HepG2 (cell line): ENCODE measurements around the gene TLCD3B. TPM values are rescaled to one million over a fixed set of nuclear protein-coding genes. Genes with fewer than 3 reads are reported as not detected.

Source experiments
- ATRX ChIP-seq: sonication (generic); formaldehyde crosslinking; IDR thresholded peaks from 2 replicates; pipeline ENCODE4 v1.4.0; 2020; ENCODE audit warnings: missing genetic modification reagents, borderline replicate concordance
- BRCA1 ChIP-seq: sonication (generic); formaldehyde crosslinking; IDR thresholded peaks from 2 replicates; pipeline ENCODE4 v1.4.0; 2020; ENCODE audit warnings: missing genetic modification reagents
- FOXA1 ChIP-seq, 2 experiments: fragments of 450-650 bp in 1 of 2; sonication (generic) in 1 of 2; formaldehyde crosslinking in 1 of 2; IDR thresholded peaks; 2 replicates each; pipeline versions ENCODE4 v1.4.0 to v1.6.1; 2016 to 2020; ENCODE audit warnings: missing genetic modification reagents in 1 of 2
- FOXK1 ChIP-seq: sonication (generic); formaldehyde crosslinking; IDR thresholded peaks from 2 replicates; pipeline ENCODE4 v1.4.0; 2020; ENCODE audit warnings: low read depth, missing genetic modification reagents, borderline replicate concordance
- JARID2 ChIP-seq: sonication (generic); formaldehyde crosslinking; IDR thresholded peaks from 2 replicates; pipeline ENCODE4 v1.8.1; 2023; ENCODE audit warnings: missing genetic modification reagents, inconsistent platforms; ENCODE audit not compliant: insufficient replicate concordance
- KDM3A ChIP-seq: IDR thresholded peaks from 2 replicates; pipeline ENCODE4 v1.6.1; 2018; ENCODE audit warnings: low read depth, missing compliant biosample characterization
- PRPF4 ChIP-seq: fragments of 200-400 bp; formaldehyde crosslinking; IDR thresholded peaks from 2 replicates; pipeline ENCODE4 v1.6.1; 2016; ENCODE audit warnings: low read length, low read depth; ENCODE audit not compliant: poor library complexity, severe bottlenecking
- PTBP1 ChIP-seq: fragments of 200-400 bp; formaldehyde crosslinking; IDR thresholded peaks from 2 replicates; pipeline ENCODE4 v1.6.1; 2018; ENCODE audit warnings: low read length, low read depth; ENCODE audit not compliant: poor library complexity, severe bottlenecking
- RNF2 ChIP-seq: fragments of 450-650 bp; conservative IDR thresholded peaks from 2 replicates; pipeline ENCODE4 v1.6.1; 2016; ENCODE audit warnings: low read depth
- SP1 ChIP-seq, 2 experiments: fragments of 450-650 bp in 1 of 2; sonication (generic) in 1 of 2; formaldehyde crosslinking in 1 of 2; IDR thresholded peaks; 2 replicates each; pipeline versions ENCODE4 v1.4.0 to v1.6.1; 2016 to 2020; ENCODE audit warnings: missing genetic modification reagents in 1 of 2
- ZNF33B ChIP-seq: sonication (generic); formaldehyde crosslinking; IDR thresholded peaks from 2 replicates; pipeline ENCODE4 v1.5.1; 2020; ENCODE audit warnings: mild to moderate bottlenecking, missing genetic modification reagents
- ZNF563 ChIP-seq: sonication (generic); formaldehyde crosslinking; IDR thresholded peaks from 2 replicates; pipeline ENCODE4 v1.8.0; 2022; ENCODE audit warnings: mild to moderate bottlenecking, moderate library complexity, missing genetic modification reagents
- ZNF816 ChIP-seq: sonication (generic); formaldehyde crosslinking; IDR thresholded peaks from 2 replicates; pipeline ENCODE4 v1.8.0; 2022; ENCODE audit warnings: missing genetic modification reagents, mild to moderate bottlenecking, borderline replicate concordance
- polyA plus RNA-seq, 8 experiments: library from polyadenylated mRNA; depleted of rRNA in 3 of 8; stranded (reverse) in 7 of 8; unstranded in 1 of 8; fragments of >200 nt; fragmentation: Illumina TruSeq in 4 of 8; extraction: Trizol in 4 of 8; gene quantifications; 2 replicates each; pipeline versions ENCODE4 v1.2.1 to v1.2.3, GENCODE V29; 2011 to 2016; ENCODE audit warnings: low read depth in 4 of 8, missing spikeins in 1 of 8, mixed read lengths in 1 of 8; ENCODE audit not compliant: insufficient read depth in 1 of 8
- total RNA-seq, 5 experiments: library from RNA; depleted of rRNA; stranded (reverse); fragments of >200 nt; fragmentation: Illumina TruSeq; extraction: Trizol; gene quantifications; 2 replicates each; pipeline ENCODE4 v1.2.3, GENCODE V29; 2016; ENCODE audit warnings: low read depth in 1 of 5
- TF ChIP-seq, protein P1 (sequence below): IDR thresholded peaks from 2 replicates; pipeline ENCODE4 v1.6.1; 2012; ENCODE audit warnings: low read depth, low read length, improper control_type of control experiment
- TF ChIP-seq, protein P2 (sequence below): sonication (generic); formaldehyde crosslinking; IDR thresholded peaks from 2 replicates; pipeline ENCODE4 v1.4.0; 2020; ENCODE audit warnings: mild to moderate bottlenecking, missing genetic modification reagents
- TF ChIP-seq, protein P3 (sequence below): sonication (generic); formaldehyde crosslinking; IDR thresholded peaks from 2 replicates; pipeline ENCODE4 v1.4.0; 2020; ENCODE audit warnings: missing genetic modification reagents, borderline replicate concordance
- TF ChIP-seq, protein P4 (sequence below): sonication (generic); formaldehyde crosslinking; conservative IDR thresholded peaks from 2 replicates; pipeline ENCODE4 v1.8.0; 2022; ENCODE audit warnings: low read depth, missing genetic modification reagents

Gene TLCD3B
- total and polyA plus RNA-seq, 2 of the 13 experiments (the other 11 are each of a cell fraction or from before 2014, with no cell fraction given): not detected

DNA sequence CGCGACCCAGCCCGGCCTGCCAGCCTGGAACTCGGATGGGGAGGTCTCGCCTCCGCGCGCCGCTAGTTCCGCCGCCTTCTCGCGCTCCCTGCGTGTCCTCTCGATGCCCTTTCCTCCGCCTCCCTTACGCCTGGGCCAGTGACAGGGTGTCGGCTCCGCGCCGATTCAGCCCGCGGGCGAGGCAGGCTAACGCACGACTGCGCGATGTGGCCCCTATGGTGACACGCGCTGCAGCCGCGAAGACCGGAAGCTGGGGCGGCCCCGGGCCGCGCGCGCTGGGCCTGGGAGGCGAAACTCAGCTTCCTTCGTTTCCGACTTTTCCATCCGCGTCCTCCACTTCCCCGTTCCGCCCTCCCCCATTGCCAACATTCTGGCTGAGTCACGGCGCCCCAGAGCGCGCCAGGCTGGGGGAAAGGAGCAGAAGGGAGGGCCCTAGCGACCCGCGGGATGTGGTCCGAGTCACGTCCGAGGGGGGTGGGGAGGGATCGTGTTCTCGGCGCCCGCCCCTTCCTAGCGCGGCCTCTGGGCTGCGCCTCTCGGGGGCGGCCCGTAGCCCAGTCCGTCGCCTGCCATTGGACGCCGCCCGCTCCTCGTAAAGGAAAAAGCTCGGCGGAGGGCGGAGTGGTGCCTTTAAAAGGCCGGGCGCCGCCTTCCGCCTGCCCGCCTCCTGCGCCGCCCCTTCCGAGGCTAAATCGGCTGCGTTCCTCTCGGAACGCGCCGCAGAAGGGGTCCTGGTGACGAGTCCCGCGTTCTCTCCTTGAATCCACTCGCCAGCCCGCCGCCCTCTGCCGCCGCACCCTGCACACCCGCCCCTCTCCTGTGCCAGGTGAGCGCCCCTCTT is 34.3 kb upstream of the TLCD3B start, which contains the start of gene ALDOA (continued):
- TF ChIP-seq, protein P1, sequence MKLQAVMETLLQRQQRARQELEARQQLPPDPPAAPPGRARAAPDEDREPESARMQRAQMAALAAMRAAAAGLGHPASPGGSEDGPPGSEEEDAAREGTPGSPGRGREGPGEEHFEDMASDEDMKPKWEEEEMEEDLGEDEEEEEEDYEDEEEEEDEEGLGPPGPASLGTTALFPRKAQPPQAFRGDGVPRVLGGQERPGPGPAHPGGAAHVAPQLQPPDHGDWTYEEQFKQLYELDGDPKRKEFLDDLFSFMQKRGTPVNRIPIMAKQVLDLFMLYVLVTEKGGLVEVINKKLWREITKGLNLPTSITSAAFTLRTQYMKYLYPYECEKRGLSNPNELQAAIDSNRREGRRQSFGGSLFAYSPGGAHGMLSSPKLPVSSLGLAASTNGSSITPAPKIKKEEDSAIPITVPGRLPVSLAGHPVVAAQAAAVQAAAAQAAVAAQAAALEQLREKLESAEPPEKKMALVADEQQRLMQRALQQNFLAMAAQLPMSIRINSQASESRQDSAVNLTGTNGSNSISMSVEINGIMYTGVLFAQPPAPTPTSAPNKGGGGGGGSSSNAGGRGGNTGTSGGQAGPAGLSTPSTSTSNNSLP: no peak; the same call in 1 of the 2 replicates
- TF ChIP-seq, protein P2, sequence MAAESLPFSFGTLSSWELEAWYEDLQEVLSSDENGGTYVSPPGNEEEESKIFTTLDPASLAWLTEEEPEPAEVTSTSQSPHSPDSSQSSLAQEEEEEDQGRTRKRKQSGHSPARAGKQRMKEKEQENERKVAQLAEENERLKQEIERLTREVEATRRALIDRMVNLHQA (CRISPR knock-in tag): no peak
- TF ChIP-seq ZNF563 (CRISPR knock-in tag): peak; percentile 96
- peak; percentile 70; the same call in 1 of the 2 replicates for TF ChIP-seq KDM3A (CRISPR knock-in tag)
- TF ChIP-seq ZNF816 (CRISPR knock-in tag): no peak; the same call in 1 of the 2 replicates
- no peak for TF ChIP-seq ATRX (CRISPR knock-in tag)
- TF ChIP-seq FOXK1 (CRISPR knock-in tag): peak; percentile 81
- TF ChIP-seq PRPF4: no peak
- TF ChIP-seq PTBP1: no peak
- TF ChIP-seq BRCA1: no peak
- TF ChIP-seq, protein P3, sequence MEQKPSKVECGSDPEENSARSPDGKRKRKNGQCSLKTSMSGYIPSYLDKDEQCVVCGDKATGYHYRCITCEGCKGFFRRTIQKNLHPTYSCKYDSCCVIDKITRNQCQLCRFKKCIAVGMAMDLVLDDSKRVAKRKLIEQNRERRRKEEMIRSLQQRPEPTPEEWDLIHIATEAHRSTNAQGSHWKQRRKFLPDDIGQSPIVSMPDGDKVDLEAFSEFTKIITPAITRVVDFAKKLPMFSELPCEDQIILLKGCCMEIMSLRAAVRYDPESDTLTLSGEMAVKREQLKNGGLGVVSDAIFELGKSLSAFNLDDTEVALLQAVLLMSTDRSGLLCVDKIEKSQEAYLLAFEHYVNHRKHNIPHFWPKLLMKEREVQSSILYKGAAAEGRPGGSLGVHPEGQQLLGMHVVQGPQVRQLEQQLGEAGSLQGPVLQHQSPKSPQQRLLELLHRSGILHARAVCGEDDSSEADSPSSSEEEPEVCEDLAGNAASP: peak; percentile 73; the same call in 1 of the 2 replicates
- TF ChIP-seq, protein P4, sequence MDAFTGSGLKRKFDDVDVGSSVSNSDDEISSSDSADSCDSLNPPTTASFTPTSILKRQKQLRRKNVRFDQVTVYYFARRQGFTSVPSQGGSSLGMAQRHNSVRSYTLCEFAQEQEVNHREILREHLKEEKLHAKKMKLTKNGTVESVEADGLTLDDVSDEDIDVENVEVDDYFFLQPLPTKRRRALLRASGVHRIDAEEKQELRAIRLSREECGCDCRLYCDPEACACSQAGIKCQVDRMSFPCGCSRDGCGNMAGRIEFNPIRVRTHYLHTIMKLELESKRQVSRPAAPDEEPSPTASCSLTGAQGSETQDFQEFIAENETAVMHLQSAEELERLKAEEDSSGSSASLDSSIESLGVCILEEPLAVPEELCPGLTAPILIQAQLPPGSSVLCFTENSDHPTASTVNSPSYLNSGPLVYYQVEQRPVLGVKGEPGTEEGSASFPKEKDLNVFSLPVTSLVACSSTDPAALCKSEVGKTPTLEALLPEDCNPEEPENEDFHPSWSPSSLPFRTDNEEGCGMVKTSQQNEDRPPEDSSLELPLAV (CRISPR knock-in tag): no peak
- peak; percentile 42; the same call in 1 of the 2 replicates for TF ChIP-seq ZNF33B
- peak; percentile 91 for TF ChIP-seq JARID2 (CRISPR knock-in tag)
- no peak for TF ChIP-seq FOXA1 (IDR thresholded peaks at IDR 0.05)
- peak; percentile 11; the same call in 1 of the 2 replicates for TF ChIP-seq FOXA1 (CRISPR knock-in tag; IDR thresholded peaks at IDR 0.05)
- 0 out of 2 replicates have a peak, but pooled peaks have one; percentile 28 for TF ChIP-seq SP1 (IDR thresholded peaks at IDR 0.05)
- TF ChIP-seq SP1 (CRISPR knock-in tag; IDR thresholded peaks at IDR 0.05): peak; percentile 86; the same call in 1 of the 2 replicates
- peak; percentile 98 for TF ChIP-seq RNF2
